HG03439 (cell line): ENCODE data around the gene NELFB.

Experiments
- ATAC-seq: cut with Tn5 transposase; IDR thresholded peaks from one replicate; pipeline ENCODE4 v1.9.1; 2021; ENCODE audit warnings: mild to moderate bottlenecking, moderate library complexity; ENCODE audit not compliant: unreplicated experiment

NELFB gene

GRCh38 chr9:137301081-137301947 is 46.2 kb downstream of the NELFB start:
- peak; percentile 3 for ATAC-seq

GRCh38 chr9:137302118-137302448 is 47.0 kb downstream of the NELFB start, which contains the start of gene NRARP:
NRARP (minus strand) TSS chr9:137302271; CDS start chr9:137301928, 343 bp downstream.
- peak; percentile 71 for ATAC-seq

- ATAC-seq, result peak; percentile 48
Observed at GRCh38 chr9:137302449-137303150, 47.5 kb downstream of the NELFB start.

GRCh38 chr9:137303151-137303892 is 48.2 kb downstream of the NELFB start:
- ATAC-seq, result no peak

GRCh38 chr9:137303893-137304382 is 48.8 kb downstream of the NELFB start:
- ATAC-seq, result no peak

GRCh38 chr9:137304383-137305059 is 49.4 kb downstream of the NELFB start:
- ATAC-seq, result no peak

GRCh38 chr9:137305060-137305797 is 50.1 kb downstream of the NELFB start:
- no peak for ATAC-seq

GRCh38 chr9:137305798-137306065 is 50.6 kb downstream of the NELFB start:
- ATAC-seq, result no peak

GRCh38 chr9:137306066-137306849 is 51.1 kb downstream of the NELFB start:
- no peak for ATAC-seq

- no peak for ATAC-seq
Observed at GRCh38 chr9:137306850-137307254, 51.7 kb downstream of the NELFB start.

- ATAC-seq, result no peak
Observed at GRCh38 chr9:137307255-137308056, 52.3 kb downstream of the NELFB start.

- no peak for ATAC-seq
Observed at GRCh38 chr9:137308057-137308619, 53.0 kb downstream of the NELFB start.

- ATAC-seq, result no peak
Observed at GRCh38 chr9:137309368-137310188, 54.5 kb downstream of the NELFB start.

- no peak for ATAC-seq
Observed at GRCh38 chr9:137310189-137311052, 55.3 kb downstream of the NELFB start.

GRCh38 chr9:137311171-137311985 is 56.3 kb downstream of the NELFB start:
- ATAC-seq, result no peak
